ENCODE data around the gene LRRC8C.

- TF ChIP-seq CTCF (IDR thresholded peaks at IDR 0.05) (no peak), POLR2A (IDR thresholded peaks at IDR 0.05) (no peak)
Observed at GRCh38 chr1:89720839-89721238, 87.9 kb downstream of the LRRC8C start.

All from heart left ventricle (tissue), 13 donors.